SK-N-SH (cell line): ENCODE results near the gene LRTM2. TPM values are rescaled to one million over a fixed set of nuclear protein-coding genes. Genes with fewer than 3 reads are reported as not detected.
A peak's percentile ranks its signal among the peaks of the same experiment; 100 is the strongest.

Experiments
- CTCF ChIA-PET: fragments of 300-600, 350-600 bp; formaldehyde crosslinking; extraction: SDS; loops from one replicate; lab custom pipeline; 2021; lab: Yijun Ruan, JAX
- POLR2A ChIA-PET: fragments of 350-600 bp; sonication (Branson Sonifier 250); formaldehyde crosslinking; extraction: SDS; loops from one replicate; lab custom pipeline; 2020; ENCODE audit warnings: antibody characterized with exemption, inconsistent platforms; lab: Yijun Ruan, JAX
- DNase-seq: peaks from one replicate; pipeline ENCODE4 v3.0.0; 2012
- H2AFZ ChIP-seq: fragments of 200-600 bp; sonication (generic); 2 replicates; pipeline ENCODE4 v1.8.1; 2016; ENCODE audit warnings: antibody characterized with exemption, mild to moderate bottlenecking, low read depth
- H3F3A ChIP-seq: fragments of 200-600 bp; sonication (generic); replicated peaks from 2 replicates; pipeline ENCODE3; 2016; ENCODE audit warnings: antibody characterized with exemption, mild to moderate bottlenecking; ENCODE audit not compliant: insufficient read depth
- H3K27ac ChIP-seq, 2 experiments: fragments of 200-500 bp in 1 of 2; fragments of 200-600 bp in 1 of 2; sonication (Bioruptor generic) in 1 of 2; sonication (generic), shearing (Covaris generic) in 1 of 2; 2 replicates each; pipeline versions ENCODE4 v1.5.1 to v1.6.1; 2014 to 2016; ENCODE audit warnings: low read depth in 2 of 2, inconsistent platforms in 1 of 2, low read length in 1 of 2, mild to moderate bottlenecking in 1 of 2, mixed read lengths in 1 of 2
- H3K27me3 ChIP-seq: fragments of 200-600 bp; sonication (generic), shearing (Covaris generic); 2 replicates; pipeline ENCODE4 v1.6.1; 2016; ENCODE audit warnings: mixed run types; ENCODE audit not compliant: insufficient read depth
- H3K36me3 ChIP-seq, 2 experiments: fragments of 200-500 bp in 1 of 2; fragments of 200-600 bp in 1 of 2; sonication (Bioruptor generic) in 1 of 2; sonication (generic) in 1 of 2; replicated peaks in 1 of 2; 2 replicates each; pipeline versions ENCODE3 to v1.5.1; 2014 to 2016; ENCODE audit warnings: low read length in 1 of 2, mild to moderate bottlenecking in 1 of 2; ENCODE audit not compliant: insufficient read depth in 2 of 2, control insufficient read depth in 1 of 2
- H3K4me1 ChIP-seq, 2 experiments: fragments of 200-500 bp in 1 of 2; fragments of 200-600 bp in 1 of 2; sonication (Bioruptor generic) in 1 of 2; sonication (generic), shearing (Covaris generic) in 1 of 2; 2 replicates each; pipeline versions ENCODE4 v1.5.1 to v1.6.1; 2014 to 2016; ENCODE audit warnings: low read depth in 1 of 2, low read length in 1 of 2, mixed run types in 1 of 2; ENCODE audit not compliant: insufficient read depth in 2 of 2, control insufficient read depth in 1 of 2
- H3K4me2 ChIP-seq: fragments of 200-600 bp; sonication (generic), shearing (Covaris generic); 2 replicates; pipeline ENCODE4 v1.6.1; 2017; ENCODE audit warnings: mixed run types
- H3K4me3 ChIP-seq, 2 experiments: fragments of 200-500 bp in 1 of 2; fragments of 200-600 bp in 1 of 2; sonication (Bioruptor generic) in 1 of 2; sonication (generic), shearing (Covaris generic) in 1 of 2; 2 replicates each; pipeline versions ENCODE4 v1.5.1 to v1.8.1; 2014 to 2016; ENCODE audit warnings: low read depth in 2 of 2, inconsistent platforms in 1 of 2, low read length in 1 of 2, mild to moderate bottlenecking in 1 of 2, mixed read lengths in 1 of 2, moderate library complexity in 1 of 2
- H3K79me2 ChIP-seq: fragments of 200-600 bp; sonication (generic); 2 replicates; pipeline ENCODE4 v1.8.1; 2017; ENCODE audit warnings: mild to moderate bottlenecking; ENCODE audit not compliant: insufficient read depth
- H3K9ac ChIP-seq: fragments of 200-600 bp; sonication (generic); 2 replicates; pipeline ENCODE4 v1.6.1; 2017; ENCODE audit warnings: mixed run types
- H3K9me2 ChIP-seq: fragments of 200-600 bp; sonication (generic); 2 replicates; pipeline ENCODE4 v1.6.1; 2017; ENCODE audit warnings: mixed run types
- H3K9me3 ChIP-seq: fragments of 200-600 bp; sonication (generic); 2 replicates; pipeline ENCODE4 v1.6.1; 2017; ENCODE audit warnings: mixed run types, mild to moderate bottlenecking, moderate library complexity
- H4K20me1 ChIP-seq: fragments of 200-600 bp; sonication (generic); 2 replicates; pipeline ENCODE4 v1.6.1; 2017; ENCODE audit warnings: mild to moderate bottlenecking, mixed run types; ENCODE audit not compliant: insufficient read depth
- CTCF ChIP-seq: fragments of 200-600 bp; sonication (generic); IDR thresholded peaks from 2 replicates; pipeline ENCODE4 v1.6.1; 2017; ENCODE audit warnings: antibody characterized with exemption, mild to moderate bottlenecking, moderate library complexity
- ELF1 ChIP-seq: IDR thresholded peaks from 2 replicates; pipeline ENCODE4 v1.4.0; 2012
- EP300 ChIP-seq, 2 experiments: IDR thresholded peaks; 2 replicates each; pipeline versions ENCODE4 v1.4.0 to v1.6.1; 2012; ENCODE audit warnings: borderline replicate concordance in 1 of 2, low read depth in 1 of 2, low read length in 1 of 2
- EZH2phosphoT487 ChIP-seq: fragments of 200-600 bp; sonication (generic); IDR thresholded peaks from 2 replicates; pipeline ENCODE4 v1.6.1; 2017; ENCODE audit warnings: low read depth, mixed run types, mild to moderate bottlenecking, antibody characterized with exemption, moderate library complexity, borderline replicate concordance
- FOXM1 ChIP-seq: IDR thresholded peaks from 2 replicates; pipeline ENCODE4 v1.4.0; 2012; ENCODE audit warnings: low read depth, mild to moderate bottlenecking
- GABPA ChIP-seq: IDR thresholded peaks from 2 replicates; pipeline ENCODE4 v1.4.0; 2012; ENCODE audit warnings: low read depth, mild to moderate bottlenecking
- IRF3 ChIP-seq: fragments of 150-350 bp; IDR thresholded peaks from 2 replicates; pipeline ENCODE4 v1.6.1; 2016; ENCODE audit warnings: mild to moderate bottlenecking, low read depth, low read length
- MAX ChIP-seq: IDR thresholded peaks from 2 replicates; pipeline ENCODE4 v1.4.0; 2012; ENCODE audit warnings: low read depth
- MXI1 ChIP-seq: IDR thresholded peaks from 2 replicates; pipeline ENCODE4 v1.6.1; 2012; ENCODE audit warnings: mild to moderate bottlenecking, low read depth, low read length, improper control_type of control experiment
- NRF1 ChIP-seq: IDR thresholded peaks from 2 replicates; pipeline ENCODE4 v1.6.1; 2012; ENCODE audit warnings: low read depth, mild to moderate bottlenecking, low read length
- PBX3 ChIP-seq: IDR thresholded peaks from 2 replicates; pipeline ENCODE4; 2012
- POLR2AphosphoS5 ChIP-seq: IDR thresholded peaks from 2 replicates; pipeline ENCODE4 v1.6.1; 2012; ENCODE audit warnings: low read depth, low read length
- RAD21 ChIP-seq: IDR thresholded peaks from 2 replicates; pipeline ENCODE4 v1.6.1; 2012; ENCODE audit warnings: mild to moderate bottlenecking, low read length
- RCOR1 ChIP-seq: fragments of 150-350 bp; IDR thresholded peaks from 2 replicates; pipeline ENCODE4 v1.6.1; 2017; ENCODE audit warnings: antibody characterized with exemption, low read length
- RFX5 ChIP-seq: IDR thresholded peaks from 2 replicates; pipeline ENCODE4 v1.6.1; 2012; ENCODE audit warnings: mild to moderate bottlenecking, improper control_type of control experiment, low read length
- RXRA ChIP-seq: IDR thresholded peaks from 2 replicates; pipeline ENCODE4 v1.4.0; 2012; ENCODE audit warnings: low read depth, mild to moderate bottlenecking, borderline replicate concordance
- SIN3A ChIP-seq: IDR thresholded peaks from 2 replicates; pipeline ENCODE4 v1.6.1; 2012; ENCODE audit warnings: low read depth, mild to moderate bottlenecking, low read length, moderate library complexity, borderline replicate concordance
- TCF12 ChIP-seq: IDR thresholded peaks from 2 replicates; pipeline ENCODE4 v1.4.0; 2012
- TEAD4 ChIP-seq: IDR thresholded peaks from 2 replicates; pipeline ENCODE4 v1.4.0; 2012; ENCODE audit warnings: mild to moderate bottlenecking, borderline replicate concordance; ENCODE audit not compliant: insufficient read depth
- USF1 ChIP-seq: IDR thresholded peaks from 2 replicates; pipeline ENCODE4 v1.4.0; 2012; ENCODE audit warnings: low read depth, borderline replicate concordance
- YY1 ChIP-seq: IDR thresholded peaks from 2 replicates; pipeline ENCODE4 v1.4.0; 2012; ENCODE audit warnings: low read depth, mild to moderate bottlenecking
- WGBS: methylation state at CpG from one replicate; pipeline ENCODE4 v1.1.6; 2017; ENCODE audit warnings: low lambda C conversion rate; 5-methylcytosine and 5-hydroxymethylcytosine counted together
- polyA plus RNA-seq, 3 experiments: library from polyadenylated mRNA; depleted of rRNA; stranded (reverse); fragments of >200 nt; gene quantifications; 2 replicates each; pipeline ENCODE4 v1.2.3, GENCODE V29; 2012

The LRTM2 gene
- polyA plus RNA-seq, 1 of the 3 experiments (the other 2 are of a cell fraction), result not detected

GRCh38 chr12:1779783-1780182 is 40.6 kb upstream of the LRTM2 start (continued):
- peak; percentile 83 for TF ChIP-seq TCF12
- TF ChIP-seq RXRA, result peak; percentile 31; the same call in 1 of the 2 replicates
- peak; percentile 39; the same call in 1 of the 2 replicates for TF ChIP-seq SIN3A

- Histone ChIP-seq H3K27me3 (no peaks in the 10 kb centered on the region), H3K27ac (no peak overlapping the region), H3K9ac (no peak overlapping the region), H3F3A (peaks cover 24% of the 10 kb centered on the region), H3K4me2 (no peak overlapping the region), H3K36me3 (peaks cover 9 to 42% of the 10 kb centered on the region in 2 experiments), H3K79me2 (peaks cover 5% of the 10 kb centered on the region; the same call in 1 of the 2 replicates), H3K9me3 (no peaks in the 10 kb centered on the region), H3K9me2 (no peaks in the 10 kb centered on the region), H3K4me3 (no peak overlapping the region), H2AFZ (no peak overlapping the region), H4K20me1 (no peaks in the 10 kb centered on the region), H3K4me1 (peaks cover 4 to 29% of the 10 kb centered on the region in 2 experiments; a peak in 2 of 4 replicates)
- WGBS, result 100% methylated on average over 2 of the region's 2 CpGs
- POLR2A ChIA-PET, result no interaction called here
- DNase-seq, result no peak
- TF ChIP-seq YY1 (no peak), EP300 (IDR thresholded peaks at IDR 0.05; ENCODE audit: borderline replicate concordance in 1 of 2, low read depth in 1 of 2, low read length in 1 of 2) (no peak), PBX3 (no peak), POLR2AphosphoS5 (no peak), USF1 (no peak), FOXM1 (no peak), GABPA (no peak), TCF12 (no peak), IRF3 (no peak), RAD21 (no peak)
- CTCF ChIA-PET, result interaction anchor here (1.0 to 3.4 kb wide), 5 partner anchors 9 to 158 kb away, joined by 3 to 26 read pairs (median 12); no protein-coding TSS in a partner anchor
These were observed 38.6 kb upstream of the LRTM2 start for GRCh38 chr12:1781772-1782171.

- H3K4me3 ChIP-seq, result no peak overlapping the region
- H3K79me2 ChIP-seq, result peaks cover 5% of the 10 kb centered on the region; the same call in 1 of the 2 replicates
- H4K20me1 ChIP-seq, result no peaks in the 10 kb centered on the region
- WGBS, result 84% methylated on average over 2 of the region's 2 CpGs
- DNase-seq, result no peak
- H3K27ac ChIP-seq, result no peak overlapping the region
- H3K9me3 ChIP-seq, result no peaks in the 10 kb centered on the region
- H2AFZ ChIP-seq, result no peak overlapping the region
- no peaks in the 10 kb centered on the region for H3K27me3 ChIP-seq
- ChIA-PET CTCF (interaction anchor here (1.0 to 3.4 kb wide), 4 partner anchors 9 to 158 kb away, joined by 3 to 26 read pairs (median 18); no protein-coding TSS in a partner anchor), POLR2A (no interaction called here)
- H3K4me1 ChIP-seq, result peaks cover 2 to 27% of the 10 kb centered on the region in 2 experiments; a peak in 2 of 4 replicates
- peaks cover 9 to 44% of the 10 kb centered on the region in 2 experiments for H3K36me3 ChIP-seq
- H3K9ac ChIP-seq, result no peak overlapping the region
- H3K4me2 ChIP-seq, result no peak overlapping the region
- peaks cover 21% of the 10 kb centered on the region for H3F3A ChIP-seq
- no peaks in the 10 kb centered on the region for H3K9me2 ChIP-seq
- TF ChIP-seq FOXM1 (no peak), NRF1 (no peak), MXI1 (no peak), EZH2phosphoT487 (no peak), RCOR1 (no peak), CTCF (no peak), ELF1 (no peak), RFX5 (no peak), MAX (no peak), GABPA (no peak), YY1 (no peak), PBX3 (no peak), TEAD4 (no peak)
These were observed 38.1 kb upstream of the LRTM2 start for GRCh38 chr12:1782215-1782614.
